Measurements from ENCODE around the gene HMCN1. TPM values are rescaled to one million over a fixed set of nuclear protein-coding genes. Genes with fewer than 3 reads are reported as not detected.

HMCN1 gene
- polyA plus RNA-seq, 1 of the 3 experiments (the other 2 are of a cell fraction), result 59.5 TPM

DNA sequence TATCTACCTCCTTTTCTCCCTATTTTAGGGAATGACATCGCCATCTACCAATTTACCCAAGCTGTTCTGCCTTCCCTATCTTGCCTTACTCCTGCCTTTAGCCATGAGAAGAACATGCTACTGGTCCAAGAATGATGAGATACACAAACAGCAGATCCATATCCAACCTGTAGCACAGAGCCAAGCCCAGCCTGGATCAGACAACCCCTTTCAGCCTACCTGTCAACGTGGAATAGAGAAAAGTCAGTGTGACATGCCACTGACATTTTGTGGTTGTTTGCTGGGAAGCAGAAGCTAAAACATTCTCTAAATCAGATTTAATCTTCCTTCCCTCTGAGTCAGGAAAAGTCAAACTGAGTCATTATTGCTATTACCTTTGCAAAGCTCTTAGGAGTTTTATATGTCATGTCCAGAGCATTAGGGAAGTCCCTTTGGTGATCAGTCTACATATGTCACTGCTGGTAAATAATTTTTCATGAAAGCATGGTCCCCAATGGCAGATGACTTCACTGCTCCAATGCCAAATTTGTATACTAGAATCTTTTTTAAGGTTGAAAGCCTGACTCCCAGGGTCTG, 497.8 kb downstream of the HMCN1 start:
- no peaks in the 10 kb centered on the region for H3F3A ChIP-seq (replicated peaks; ENCODE audit: insufficient read depth)
- H2AFZ ChIP-seq (ENCODE audit: low read depth), result no peak overlapping the region
- no peak for DNase-seq
- no peak overlapping the region for H3K4me3 ChIP-seq (ENCODE audit: low read depth in 2 of 2, low read length in 1 of 2)
- H3K4me2 ChIP-seq, result no peak overlapping the region
- ChIA-PET POLR2A (no interaction called here), CTCF (no interaction called here)
- no peak for TF ChIP-seq MAX (IDR thresholded peaks at IDR 0.05; ENCODE audit: low read depth)
- no peak for TF ChIP-seq JUND (IDR thresholded peaks at IDR 0.05)
- no peak for TF ChIP-seq NFIC (IDR thresholded peaks at IDR 0.05; ENCODE audit: borderline replicate concordance)
- TF ChIP-seq MXI1 (IDR thresholded peaks at IDR 0.05; ENCODE audit: low read depth, low read length), result no peak
- TF ChIP-seq, protein P1, sequence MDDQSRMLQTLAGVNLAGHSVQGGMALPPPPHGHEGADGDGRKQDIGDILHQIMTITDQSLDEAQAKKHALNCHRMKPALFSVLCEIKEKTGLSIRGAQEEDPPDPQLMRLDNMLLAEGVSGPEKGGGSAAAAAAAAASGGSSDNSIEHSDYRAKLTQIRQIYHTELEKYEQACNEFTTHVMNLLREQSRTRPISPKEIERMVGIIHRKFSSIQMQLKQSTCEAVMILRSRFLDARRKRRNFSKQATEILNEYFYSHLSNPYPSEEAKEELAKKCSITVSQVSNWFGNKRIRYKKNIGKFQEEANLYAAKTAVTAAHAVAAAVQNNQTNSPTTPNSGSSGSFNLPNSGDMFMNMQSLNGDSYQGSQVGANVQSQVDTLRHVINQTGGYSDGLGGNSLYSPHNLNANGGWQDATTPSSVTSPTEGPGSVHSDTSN (IDR thresholded peaks at IDR 0.05), result 0 out of 2 replicates have a peak, but pooled peaks have one; percentile 5
- no peak for TF ChIP-seq POLR2AphosphoS5 (IDR thresholded peaks at IDR 0.05; ENCODE audit: low read depth, low read length)
- no peaks in the 10 kb centered on the region for H3K36me3 ChIP-seq (replicated peaks in 1 of 2; ENCODE audit: control insufficient read depth in 1 of 2, insufficient read depth in 2 of 2, low read length in 1 of 2)
- H3K4me1 ChIP-seq (ENCODE audit: control insufficient read depth in 1 of 2, insufficient read depth in 2 of 2, low read depth in 1 of 2, low read length in 1 of 2), result peaks cover 0 to 5% of the 10 kb centered on the region in 2 experiments; a peak in 2 of 4 replicates
- no peaks in the 10 kb centered on the region for H4K20me1 ChIP-seq (ENCODE audit: insufficient read depth)
- no peaks in the 10 kb centered on the region for H3K27me3 ChIP-seq (ENCODE audit: insufficient read depth)
- H3K27ac ChIP-seq (ENCODE audit: low read depth in 2 of 2, low read length in 1 of 2), result no peak overlapping the region
- no peaks in the 10 kb centered on the region for H3K9me3 ChIP-seq
- no peaks in the 10 kb centered on the region for H3K9me2 ChIP-seq
- H3K9ac ChIP-seq, result no peak overlapping the region
- H3K79me2 ChIP-seq (ENCODE audit: insufficient read depth), result no peaks in the 10 kb centered on the region
- 25% methylated on average over 2 of the region's 2 CpGs for whole genome bisulfite sequencing (ENCODE audit: low lambda C conversion rate)

- Histone ChIP-seq H3K9me3 (no peaks in the 10 kb centered on the region), H3K79me2 (ENCODE audit: insufficient read depth) (no peaks in the 10 kb centered on the region), H3K9ac (no peak overlapping the region), H3K36me3 (replicated peaks in 1 of 2; ENCODE audit: control insufficient read depth in 1 of 2, insufficient read depth in 2 of 2, low read length in 1 of 2) (no peaks in the 10 kb centered on the region), H3K27me3 (ENCODE audit: insufficient read depth) (no peaks in the 10 kb centered on the region), H4K20me1 (ENCODE audit: insufficient read depth) (no peaks in the 10 kb centered on the region), H3K4me1 (ENCODE audit: control insufficient read depth in 1 of 2, insufficient read depth in 2 of 2, low read depth in 1 of 2, low read length in 1 of 2) (peaks cover 0 to 5% of the 10 kb centered on the region in 2 experiments; a peak in 2 of 4 replicates), H2AFZ (ENCODE audit: low read depth) (no peak overlapping the region), H3K27ac (ENCODE audit: low read depth in 2 of 2, low read length in 1 of 2) (no peak overlapping the region), H3K4me3 (ENCODE audit: low read depth in 2 of 2, low read length in 1 of 2) (no peak overlapping the region), H3K9me2 (no peaks in the 10 kb centered on the region), H3F3A (replicated peaks; ENCODE audit: insufficient read depth) (no peaks in the 10 kb centered on the region), H3K4me2 (no peak overlapping the region)
- no peak for DNase-seq
- TF ChIP-seq CTCF (IDR thresholded peaks at IDR 0.05), result no peak
- no peak for TF ChIP-seq RFX5 (IDR thresholded peaks at IDR 0.05; ENCODE audit: low read length)
- no peak for TF ChIP-seq MAX (IDR thresholded peaks at IDR 0.05; ENCODE audit: low read depth)
- TF ChIP-seq NFIC (IDR thresholded peaks at IDR 0.05; ENCODE audit: borderline replicate concordance), result no peak
- TF ChIP-seq USF1 (IDR thresholded peaks at IDR 0.05; ENCODE audit: borderline replicate concordance, low read depth), result no peak
- no peak for TF ChIP-seq MEF2A (IDR thresholded peaks at IDR 0.05; ENCODE audit: borderline replicate concordance, low read depth)
- TF ChIP-seq RCOR1 (IDR thresholded peaks at IDR 0.05; ENCODE audit: low read length), result no peak
- no peak for TF ChIP-seq GATA2 (CRISPR knock-in tag; IDR thresholded peaks at IDR 0.05)
- no peak for TF ChIP-seq USF2 (IDR thresholded peaks at IDR 0.05; ENCODE audit: borderline replicate concordance, low read depth, low read length)
- no peak for TF ChIP-seq YY1 (IDR thresholded peaks at IDR 0.05; ENCODE audit: low read depth)
- TF ChIP-seq, protein P2, sequence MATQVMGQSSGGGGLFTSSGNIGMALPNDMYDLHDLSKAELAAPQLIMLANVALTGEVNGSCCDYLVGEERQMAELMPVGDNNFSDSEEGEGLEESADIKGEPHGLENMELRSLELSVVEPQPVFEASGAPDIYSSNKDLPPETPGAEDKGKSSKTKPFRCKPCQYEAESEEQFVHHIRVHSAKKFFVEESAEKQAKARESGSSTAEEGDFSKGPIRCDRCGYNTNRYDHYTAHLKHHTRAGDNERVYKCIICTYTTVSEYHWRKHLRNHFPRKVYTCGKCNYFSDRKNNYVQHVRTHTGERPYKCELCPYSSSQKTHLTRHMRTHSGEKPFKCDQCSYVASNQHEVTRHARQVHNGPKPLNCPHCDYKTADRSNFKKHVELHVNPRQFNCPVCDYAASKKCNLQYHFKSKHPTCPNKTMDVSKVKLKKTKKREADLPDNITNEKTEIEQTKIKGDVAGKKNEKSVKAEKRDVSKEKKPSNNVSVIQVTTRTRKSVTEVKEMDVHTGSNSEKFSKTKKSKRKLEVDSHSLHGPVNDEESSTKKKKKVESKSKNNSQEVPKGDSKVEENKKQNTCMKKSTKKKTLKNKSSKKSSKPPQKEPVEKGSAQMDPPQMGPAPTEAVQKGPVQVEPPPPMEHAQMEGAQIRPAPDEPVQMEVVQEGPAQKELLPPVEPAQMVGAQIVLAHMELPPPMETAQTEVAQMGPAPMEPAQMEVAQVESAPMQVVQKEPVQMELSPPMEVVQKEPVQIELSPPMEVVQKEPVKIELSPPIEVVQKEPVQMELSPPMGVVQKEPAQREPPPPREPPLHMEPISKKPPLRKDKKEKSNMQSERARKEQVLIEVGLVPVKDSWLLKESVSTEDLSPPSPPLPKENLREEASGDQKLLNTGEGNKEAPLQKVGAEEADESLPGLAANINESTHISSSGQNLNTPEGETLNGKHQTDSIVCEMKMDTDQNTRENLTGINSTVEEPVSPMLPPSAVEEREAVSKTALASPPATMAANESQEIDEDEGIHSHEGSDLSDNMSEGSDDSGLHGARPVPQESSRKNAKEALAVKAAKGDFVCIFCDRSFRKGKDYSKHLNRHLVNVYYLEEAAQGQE (IDR thresholded peaks at IDR 0.05; ENCODE audit: low read depth, low read length), result no peak
- TF ChIP-seq RAD21 (IDR thresholded peaks at IDR 0.05; ENCODE audit: low read length), result no peak
- no peak for TF ChIP-seq MXI1 (IDR thresholded peaks at IDR 0.05; ENCODE audit: low read depth, low read length)
- TF ChIP-seq ELF1 (IDR thresholded peaks at IDR 0.05), result no peak
- WGBS (ENCODE audit: low lambda C conversion rate), result 35% methylated on average over 2 of the region's 2 CpGs
- POLR2A ChIA-PET, result no interaction called here
- CTCF ChIA-PET, result no interaction called here
Measured at GRCh38 chr1:186234976-186235686, 500.9 kb downstream of the HMCN1 start.
